ENCODE measurements around the gene RAP1GAP2.
A peak's percentile ranks its signal among the peaks of the same experiment; 100 is the strongest.

RAP1GAP2 gene

GRCh38 chr17:3020381-3020780, 224.1 kb downstream of the RAP1GAP2 start:
- Histone ChIP-seq H3K9me3 (ENCODE audit: severe bottlenecking) (peaks cover 9% of the 10 kb centered on the region), H3K36me3 (peaks cover 51% of the 10 kb centered on the region), H3K4me3 (ENCODE audit: low read depth, low read length) (no peak overlapping the region), H3K27me3 (ENCODE audit: insufficient read depth, low read depth, severe bottlenecking) (no peaks in the 10 kb centered on the region), H3K27ac (no peak overlapping the region)
- no peak for TF ChIP-seq CTCF (IDR thresholded peaks at IDR 0.05; ENCODE audit: low read depth, low read length)
- DNase-seq, result no peak

GRCh38 chr17:3022197-3022596, 226.0 kb downstream of the RAP1GAP2 start:
- DNase-seq, result no peak
- no peak overlapping the region for H3K27ac ChIP-seq
- H3K27me3 ChIP-seq (ENCODE audit: insufficient read depth, low read depth, severe bottlenecking), result no peaks in the 10 kb centered on the region
- no peak overlapping the region for H3K4me3 ChIP-seq (ENCODE audit: low read depth, low read length)
- no peak for TF ChIP-seq CTCF (IDR thresholded peaks at IDR 0.05; ENCODE audit: low read depth, low read length)
- peaks cover 55% of the 10 kb centered on the region for H3K36me3 ChIP-seq
- peaks cover 9% of the 10 kb centered on the region for H3K9me3 ChIP-seq (ENCODE audit: severe bottlenecking)

- TF ChIP-seq CTCF (IDR thresholded peaks at IDR 0.05; ENCODE audit: low read depth, low read length), result no peak
- peaks cover 65% of the 10 kb centered on the region for H3K36me3 ChIP-seq
Observed at GRCh38 chr17:3024346-3024745, 228.1 kb downstream of the RAP1GAP2 start.

GRCh38 chr17:3025421-3026124, 229.3 kb downstream of the RAP1GAP2 start:
- peaks cover 62% of the 10 kb centered on the region for H3K36me3 ChIP-seq
- H3K4me3 ChIP-seq (ENCODE audit: low read depth, low read length), result no peak overlapping the region
- TF ChIP-seq CTCF (IDR thresholded peaks at IDR 0.05; ENCODE audit: low read depth, low read length), result no peak
- DNase-seq, result no peak
- peaks cover 9% of the 10 kb centered on the region for H3K9me3 ChIP-seq (ENCODE audit: severe bottlenecking)
- H3K27ac ChIP-seq, result peak overlapping the region; percentile 94
- no peaks in the 10 kb centered on the region for H3K27me3 ChIP-seq (ENCODE audit: insufficient read depth, low read depth, severe bottlenecking)

More at GRCh38 chr17:3024346-3024745, 228.1 kb downstream of the RAP1GAP2 start:
- H3K27ac ChIP-seq, result no peak overlapping the region
- H3K9me3 ChIP-seq (ENCODE audit: severe bottlenecking), result peaks cover 9% of the 10 kb centered on the region
- no peaks in the 10 kb centered on the region for H3K27me3 ChIP-seq (ENCODE audit: insufficient read depth, low read depth, severe bottlenecking)
- DNase-seq, result no peak
- H3K4me3 ChIP-seq (ENCODE audit: low read depth, low read length), result no peak overlapping the region

- H3K4me3 ChIP-seq (ENCODE audit: low read depth, low read length), result no peak overlapping the region
- TF ChIP-seq CTCF (IDR thresholded peaks at IDR 0.05; ENCODE audit: low read depth, low read length), result no peak
- H3K9me3 ChIP-seq (ENCODE audit: severe bottlenecking), result peaks cover 9% of the 10 kb centered on the region
- DNase-seq, result no peak
- H3K27me3 ChIP-seq (ENCODE audit: insufficient read depth, low read depth, severe bottlenecking), result no peaks in the 10 kb centered on the region
- H3K27ac ChIP-seq, result peak overlapping the region; percentile 94
- peaks cover 60% of the 10 kb centered on the region for H3K36me3 ChIP-seq
Observed at GRCh38 chr17:3026125-3026855, 230.1 kb downstream of the RAP1GAP2 start.
